ENCODE data around the gene PDCD2L. TPM values are rescaled to one million over a fixed set of nuclear protein-coding genes. Genes with fewer than 3 reads are reported as not detected.
A peak's percentile ranks its signal among the peaks of the same experiment; 100 is the strongest.
"Not testable (repeated sequence)": the region's sequence is repeated elsewhere in the genome, so short reads cannot be mapped to it uniquely, and the experiment has no call there.

The PDCD2L gene
- total RNA-seq, 1 experiment from 2014 or later, result 24.6 TPM

DNA sequence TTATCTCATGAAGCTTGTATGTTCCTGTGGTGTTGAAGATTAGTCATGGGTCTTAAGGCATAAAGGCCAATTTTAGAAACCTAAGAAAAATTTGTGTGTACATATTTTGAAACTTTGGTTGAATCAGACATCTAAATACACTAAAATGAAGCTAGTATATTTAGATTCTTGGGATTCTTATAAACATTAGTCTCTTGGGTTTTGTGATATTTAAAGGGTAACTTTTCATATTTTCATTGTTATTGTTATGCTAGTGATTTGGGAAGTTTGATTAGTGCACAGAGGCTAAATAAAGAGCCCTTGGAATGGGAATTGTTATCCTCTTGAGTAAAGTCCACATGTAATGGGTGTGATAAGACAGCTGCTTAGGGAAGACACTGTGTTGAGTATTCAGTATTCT, 48.5 kb downstream of the PDCD2L start:
- in situ Hi-C loops (cut with HindIII; ENCODE audit: low pct_unique_long_range_greater_than_20kb, low sequenced_read_pairs), result no loop called here
- DNase-seq (ENCODE audit: low read depth), result no peak

DNA sequence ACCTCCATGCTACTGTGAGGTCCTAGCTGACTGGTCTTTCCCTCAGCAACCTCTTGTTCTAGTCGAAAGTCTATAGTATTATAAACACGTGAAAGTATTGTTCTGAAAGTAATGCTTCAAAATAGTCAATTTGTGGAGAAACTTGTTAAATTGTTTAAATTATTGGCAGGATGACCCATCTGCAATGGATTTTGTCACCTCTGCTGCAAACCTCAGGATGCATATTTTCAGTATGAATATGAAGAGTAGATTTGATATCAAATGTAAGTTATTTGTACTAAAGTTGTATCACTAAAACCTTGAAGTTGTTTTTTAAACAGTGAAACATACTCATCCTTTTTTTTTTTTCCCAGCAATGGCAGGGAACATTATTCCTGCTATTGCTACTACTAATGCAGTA, 49.9 kb downstream of the PDCD2L start:
- in situ Hi-C loops (cut with HindIII; ENCODE audit: low pct_unique_long_range_greater_than_20kb, low sequenced_read_pairs), result no loop called here

GRCh38 chr19:34454685-34455084, 50.5 kb downstream of the PDCD2L start:
- DNase-seq (ENCODE audit: low read depth), result no peak
- in situ Hi-C loops (cut with HindIII; ENCODE audit: low pct_unique_long_range_greater_than_20kb, low sequenced_read_pairs), result no loop called here

More for the DNA sequence above, 49.9 kb downstream of the PDCD2L start:
- DNase-seq (ENCODE audit: low read depth), result no peak

GRCh38 chr19:34455783-34456480, 51.7 kb downstream of the PDCD2L start:
- DNase-seq (ENCODE audit: low read depth); in situ Hi-C loops (cut with HindIII; ENCODE audit: low pct_unique_long_range_greater_than_20kb, low sequenced_read_pairs): not testable (repeated sequence)

- in situ Hi-C loops (cut with HindIII; ENCODE audit: low pct_unique_long_range_greater_than_20kb, low sequenced_read_pairs), result no loop called here
Measured at GRCh38 chr19:34457446-34457845, 53.2 kb downstream of the PDCD2L start.

DNA sequence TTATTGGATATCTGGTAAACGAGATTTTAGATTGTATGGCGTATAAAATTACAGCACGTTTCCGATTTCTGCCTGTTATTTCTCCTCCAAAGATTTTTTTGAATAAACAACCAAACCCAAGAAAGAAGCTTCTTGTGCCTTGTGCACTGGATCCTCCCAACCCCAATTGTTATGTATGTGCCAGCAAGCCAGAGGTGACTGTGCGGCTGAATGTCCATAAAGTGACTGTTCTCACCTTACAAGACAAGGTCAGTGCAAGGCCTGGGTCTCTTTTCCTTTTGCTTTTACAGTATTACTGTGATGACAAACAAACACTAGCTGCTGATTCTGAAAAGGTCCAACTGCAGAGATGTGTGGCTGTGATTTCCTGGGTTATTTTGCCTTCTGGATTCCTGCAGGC, 54.5 kb downstream of the PDCD2L start:
- DNase-seq (ENCODE audit: low read depth), result no peak
- in situ Hi-C loops (cut with HindIII; ENCODE audit: low pct_unique_long_range_greater_than_20kb, low sequenced_read_pairs), result no loop called here

More at GRCh38 chr19:34457446-34457845, 53.2 kb downstream of the PDCD2L start:
- no peak for DNase-seq (ENCODE audit: low read depth)

GRCh38 chr19:34459614-34460013, 55.4 kb downstream of the PDCD2L start:
- in situ Hi-C loops (cut with HindIII; ENCODE audit: low pct_unique_long_range_greater_than_20kb, low sequenced_read_pairs), result no loop called here

DNA sequence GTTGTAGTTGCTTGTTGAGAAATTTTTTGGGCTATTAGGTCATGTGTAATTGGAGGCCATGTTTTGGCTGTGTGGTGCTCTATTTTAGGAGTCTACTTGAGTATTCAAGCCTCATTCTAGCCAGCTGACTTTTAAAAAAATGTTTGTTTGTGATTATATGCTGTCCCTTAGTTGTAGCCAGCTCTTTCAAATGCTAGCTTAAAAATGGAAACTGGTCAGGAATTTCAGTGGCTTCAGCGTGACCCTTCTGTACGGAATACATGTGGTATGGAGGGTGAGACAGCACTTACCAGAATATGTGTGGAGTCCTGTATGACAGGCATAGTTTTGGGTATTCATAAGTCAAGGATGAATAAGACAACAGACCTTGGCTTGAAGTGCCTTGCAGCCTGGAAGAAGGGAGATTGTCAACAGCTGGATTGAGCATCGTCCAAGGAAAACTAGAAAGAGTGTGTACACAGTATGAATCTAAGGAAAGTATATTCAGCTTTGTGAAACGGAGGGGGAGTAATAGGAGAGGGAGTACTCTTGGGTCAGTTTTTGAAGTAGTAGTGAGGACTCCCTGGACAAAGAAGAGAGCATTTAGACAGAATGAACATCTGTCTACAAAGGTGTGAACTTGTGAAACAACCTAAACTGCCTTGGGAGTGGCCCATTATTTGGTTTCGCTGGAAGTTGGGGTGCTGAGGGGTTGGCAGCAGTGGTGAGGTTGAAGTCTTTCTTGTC, 57.3 kb downstream of the PDCD2L start:
- in situ Hi-C loops (cut with HindIII; ENCODE audit: low pct_unique_long_range_greater_than_20kb, low sequenced_read_pairs), result no loop called here
- no peak for DNase-seq (ENCODE audit: low read depth)

More at GRCh38 chr19:34459614-34460013, 55.4 kb downstream of the PDCD2L start:
- DNase-seq (ENCODE audit: low read depth), result no peak

- in situ Hi-C loops (cut with HindIII; ENCODE audit: low pct_unique_long_range_greater_than_20kb, low sequenced_read_pairs), result not testable (repeated sequence)
Measured at GRCh38 chr19:34464785-34465184, 60.6 kb downstream of the PDCD2L start.

DNA sequence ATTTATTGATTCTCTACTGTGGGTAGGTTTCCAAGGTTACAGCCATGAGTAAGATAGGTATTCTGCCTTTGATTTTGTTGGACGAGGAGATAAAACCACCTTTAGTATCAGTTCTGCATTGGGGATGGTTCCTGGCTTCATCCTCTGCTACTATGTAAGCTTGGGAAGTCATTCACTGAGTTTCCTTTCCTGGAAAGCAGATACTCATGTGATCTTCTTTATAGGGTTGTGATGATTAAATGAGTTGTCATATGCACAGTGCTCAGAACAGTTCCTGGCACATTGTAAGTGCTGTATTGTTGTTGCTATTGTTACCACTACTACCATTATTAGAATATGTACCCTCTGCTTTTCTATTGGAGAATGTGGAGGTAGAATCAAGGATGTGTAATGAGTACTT, 64.2 kb downstream of the PDCD2L start:
- in situ Hi-C loops (cut with HindIII; ENCODE audit: low pct_unique_long_range_greater_than_20kb, low sequenced_read_pairs), result no loop called here
- DNase-seq (ENCODE audit: low read depth), result no peak

More at GRCh38 chr19:34464785-34465184, 60.6 kb downstream of the PDCD2L start:
- not testable (repeated sequence) for DNase-seq (ENCODE audit: low read depth)

- in situ Hi-C loops (cut with HindIII; ENCODE audit: low pct_unique_long_range_greater_than_20kb, low sequenced_read_pairs); DNase-seq (ENCODE audit: low read depth): not testable (repeated sequence)
Measured at GRCh38 chr19:34469026-34469425, 64.8 kb downstream of the PDCD2L start.

GRCh38 chr19:34471906-34472700, 67.9 kb downstream of the PDCD2L start:
- DNase-seq (ENCODE audit: low read depth), result no peak
- in situ Hi-C loops (cut with HindIII; ENCODE audit: low pct_unique_long_range_greater_than_20kb, low sequenced_read_pairs), result no loop called here

GRCh38 chr19:34474233-34474989, 70.2 kb downstream of the PDCD2L start:
- no peak for DNase-seq (ENCODE audit: low read depth)
- in situ Hi-C loops (cut with HindIII; ENCODE audit: low pct_unique_long_range_greater_than_20kb, low sequenced_read_pairs), result no loop called here

GRCh38 chr19:34475026-34475974, 71.1 kb downstream of the PDCD2L start:
- peak; percentile 32 for DNase-seq (ENCODE audit: low read depth)
- in situ Hi-C loops (cut with HindIII; ENCODE audit: low pct_unique_long_range_greater_than_20kb, low sequenced_read_pairs), result no loop called here

All from Caki2 (cell line).